Hepatocyte (in vitro differentiated cells): ENCODE data around the gene GGA2. TPM values are rescaled to one million over a fixed set of nuclear protein-coding genes. Genes with fewer than 3 reads are reported as not detected.
"Not testable (repeated sequence)": the region's sequence is repeated elsewhere in the genome, so short reads cannot be mapped to it uniquely, and the experiment has no call there.

Experiments
- DNase-seq: peaks from one replicate; pipeline ENCODE4 v3.0.0-alpha.2; 2016; ENCODE audit warnings: low spot score
- H2AFZ ChIP-seq: fragments of 200-600 bp; sonication (generic); 2 replicates; pipeline ENCODE4 v1.6.0; 2016; ENCODE audit warnings: antibody characterized with exemption, mild to moderate bottlenecking
- H3K27ac ChIP-seq: fragments of 200-600 bp; sonication (generic); 2 replicates; pipeline ENCODE4 v1.5.1; 2016; ENCODE audit warnings: mild to moderate bottlenecking
- H3K27me3 ChIP-seq: fragments of 200-600 bp; sonication (generic); 2 replicates; pipeline ENCODE4 v1.6.1; 2016
- H3K36me3 ChIP-seq: fragments of 200-600 bp; sonication (generic); replicated peaks from 2 replicates; pipeline ENCODE4 v1.5.1; 2016; ENCODE audit warnings: low read depth; ENCODE audit not compliant: insufficient read depth
- H3K4me1 ChIP-seq: fragments of 200-600 bp; sonication (generic); 2 replicates; pipeline ENCODE4 v1.5.1; 2016; ENCODE audit warnings: mild to moderate bottlenecking, moderate library complexity; ENCODE audit not compliant: insufficient read depth
- H3K4me2 ChIP-seq: fragments of 200-600 bp; sonication (generic); 2 replicates; pipeline ENCODE4 v1.6.0; 2016
- H3K4me3 ChIP-seq: fragments of 200-600 bp; sonication (generic); 2 replicates; pipeline ENCODE4 v1.5.1; 2016; ENCODE audit warnings: mild to moderate bottlenecking
- H3K79me2 ChIP-seq: fragments of 200-600 bp; sonication (generic); 2 replicates; pipeline ENCODE4 v1.6.0; 2017; ENCODE audit warnings: mild to moderate bottlenecking
- H3K9me2 ChIP-seq: fragments of 200-600 bp; sonication (generic); replicated peaks from 2 replicates; pipeline ENCODE4 v1.6.0; 2017; ENCODE audit warnings: mild to moderate bottlenecking; ENCODE audit not compliant: insufficient read depth
- H3K9me3 ChIP-seq: fragments of 200-600 bp; sonication (generic); 2 replicates; pipeline ENCODE4 v1.5.1; 2016; ENCODE audit warnings: low read depth, mild to moderate bottlenecking
- H4K20me1 ChIP-seq: fragments of 200-600 bp; sonication (generic); 2 replicates; pipeline ENCODE4 v1.6.0; 2016; ENCODE audit warnings: mild to moderate bottlenecking; ENCODE audit not compliant: insufficient read depth, poor library complexity, severe bottlenecking
- CTCF ChIP-seq: fragments of 200-600 bp; sonication (generic); IDR thresholded peaks from 2 replicates; pipeline ENCODE4 v1.5.1; 2016; ENCODE audit warnings: antibody characterized with exemption, mild to moderate bottlenecking; ENCODE audit not compliant: poor library complexity
- EZH2 ChIP-seq: fragments of 200-600 bp; sonication (generic); IDR thresholded peaks from 2 replicates; pipeline ENCODE4 v1.6.1; 2016; ENCODE audit warnings: antibody characterized with exemption, mild to moderate bottlenecking, borderline replicate concordance
- EZH2phosphoT487 ChIP-seq: fragments of 200-600 bp; sonication (generic); IDR thresholded peaks from one replicate; pipeline ENCODE4 v1.6.1; 2018; ENCODE audit warnings: antibody characterized with exemption, mild to moderate bottlenecking, low read depth, moderate library complexity; ENCODE audit not compliant: unreplicated experiment, severe bottlenecking
- WGBS: methylation state at CpG from one replicate; pipeline ENCODE4 v1.1.6; 2016; ENCODE audit warnings: low lambda C conversion rate; ENCODE audit errors: missing lambda C conversion rate; 5-methylcytosine and 5-hydroxymethylcytosine counted together
- polyA plus RNA-seq: library from polyadenylated mRNA; unstranded; fragments of >200 nt; fragmentation: Nextera tagmentation; extraction: Ambion mirVana; gene quantifications from 2 replicates; pipeline ENCODE4 v1.2.1, GENCODE V29; 2016
- total RNA-seq: library from RNA; depleted of rRNA; stranded (reverse); fragments of >200 nt; gene quantifications from 2 replicates; pipeline ENCODE4 v1.2.3, GENCODE V29; 2014

Gene GGA2
- total and polyA plus RNA-seq, 2 experiments from 2014 or later: 42.4 to 73.1 TPM

- no peak overlapping the region for H3K27ac ChIP-seq
- no peaks in the 10 kb centered on the region for H3K4me1 ChIP-seq
- no peak overlapping the region for H3K4me2 ChIP-seq
- no peaks in the 10 kb centered on the region for H3K27me3 ChIP-seq
- H3K9me2 ChIP-seq: no peaks in the 10 kb centered on the region
- no peaks in the 10 kb centered on the region for H3K79me2 ChIP-seq
- H2AFZ ChIP-seq: no peak overlapping the region
- H3K36me3 ChIP-seq: no peaks in the 10 kb centered on the region
- no peak for DNase-seq
- WGBS: 93% methylated on average over 2 of the region's 2 CpGs
- no peaks in the 10 kb centered on the region for H4K20me1 ChIP-seq
- no peaks in the 10 kb centered on the region for H3K9me3 ChIP-seq
- no peak overlapping the region for H3K4me3 ChIP-seq
- TF ChIP-seq EZH2phosphoT487: no peak
- TF ChIP-seq CTCF: no peak
- TF ChIP-seq EZH2: no peak
Measured at GRCh38 chr16:23465179-23465578, 45.1 kb downstream of the GGA2 start.

GRCh38 chr16:23464196-23464595 lies 46.1 kb downstream of the GGA2 start:
- TF ChIP-seq EZH2phosphoT487 (no peak), CTCF (no peak), EZH2 (no peak)
- H3K4me3 ChIP-seq: no peak overlapping the region
- H3K4me1 ChIP-seq: no peaks in the 10 kb centered on the region
- no peaks in the 10 kb centered on the region for H3K27me3 ChIP-seq
- no peaks in the 10 kb centered on the region for H4K20me1 ChIP-seq
- no peaks in the 10 kb centered on the region for H3K79me2 ChIP-seq
- H3K9me2 ChIP-seq: no peaks in the 10 kb centered on the region
- H3K36me3 ChIP-seq: no peaks in the 10 kb centered on the region
- WGBS: 89% methylated on average over 1 of the region's 1 CpG
- no peak overlapping the region for H2AFZ ChIP-seq
- H3K4me2 ChIP-seq: no peak overlapping the region
- DNase-seq: no peak
- no peaks in the 10 kb centered on the region for H3K9me3 ChIP-seq
- no peak overlapping the region for H3K27ac ChIP-seq

GRCh38 chr16:23462994-23463393 lies 47.3 kb downstream of the GGA2 start:
- not testable (repeated sequence) for H3K79me2 ChIP-seq, H3K4me1 ChIP-seq, H3K4me3 ChIP-seq, H3K27me3 ChIP-seq, H4K20me1 ChIP-seq, H3K9me3 ChIP-seq, H3K36me3 ChIP-seq, H3K27ac ChIP-seq, H3K9me2 ChIP-seq, H3K4me2 ChIP-seq, H2AFZ ChIP-seq
- WGBS: 73% methylated on average over 6 of the region's 6 CpGs
- peak; percentile 64 for DNase-seq

GRCh38 chr16:23453338-23454052 lies 56.8 kb downstream of the GGA2 start:
- peaks cover 9% of the 10 kb centered on the region for H3K4me1 ChIP-seq
- 63% methylated on average over 37 of the region's 37 CpGs for WGBS
- H2AFZ ChIP-seq: peak overlapping the region; percentile 100
- no peak for TF ChIP-seq EZH2
- no peak for TF ChIP-seq CTCF
- TF ChIP-seq EZH2phosphoT487: no peak
- H3K4me2 ChIP-seq: peak overlapping the region; percentile 99
- peak overlapping the region; percentile 100 for H3K4me3 ChIP-seq
- H4K20me1 ChIP-seq: peaks cover 8% of the 10 kb centered on the region
- no peaks in the 10 kb centered on the region for H3K9me3 ChIP-seq
- no peaks in the 10 kb centered on the region for H3K27me3 ChIP-seq
- H3K27ac ChIP-seq: peak overlapping the region; percentile 97
- H3K36me3 ChIP-seq: no peaks in the 10 kb centered on the region
- DNase-seq: no peak
- peaks cover 57% of the 10 kb centered on the region for H3K79me2 ChIP-seq
- no peaks in the 10 kb centered on the region for H3K9me2 ChIP-seq
